Measurements from ENCODE around the gene MBD3L1.
A peak's percentile ranks its signal among the peaks of the same experiment; 100 is the strongest.

The MBD3L1 gene

GRCh38 chr19:8832132-8833021, at the start of gene MBD3L1, which contains the start of gene ZNF558:
Gene MBD3L1 (plus strand): TSS chr19:8832377. CDS start chr19:8842679, 10,302 bp downstream.
Gene ZNF558 (minus strand): TSS chr19:8832304. CDS start chr19:8822659, 9,645 bp downstream.
- DNase-seq = peak; percentile 97

- no peak for DNase-seq
Measured at GRCh38 chr19:8794823-8795222, 37.4 kb upstream of the MBD3L1 start.

GRCh38 chr19:8806661-8807060, 25.5 kb upstream of the MBD3L1 start:
- DNase-seq = no peak

- no peak for DNase-seq
Measured at GRCh38 chr19:8811315-8812172, 20.6 kb upstream of the MBD3L1 start.

- no peak for DNase-seq
Measured at GRCh38 chr19:8814176-8814575, 18.0 kb upstream of the MBD3L1 start.

- no peak for DNase-seq
Measured at GRCh38 chr19:8815780-8816179, 16.4 kb upstream of the MBD3L1 start.

- no peak for DNase-seq
Measured at GRCh38 chr19:8820234-8820633, 11.9 kb upstream of the MBD3L1 start.

- DNase-seq = no peak
Measured at GRCh38 chr19:8821748-8822241, 10.4 kb upstream of the MBD3L1 start.

GRCh38 chr19:8826371-8826770, 5.8 kb upstream of the MBD3L1 start:
- DNase-seq = no peak

GRCh38 chr19:8827277-8827676, 4.9 kb upstream of the MBD3L1 start:
- DNase-seq = no peak

- DNase-seq = no peak
Measured at GRCh38 chr19:8831373-8831772, 804 bp upstream of the MBD3L1 start.

GRCh38 chr19:8831832-8832131, 395 bp upstream of the MBD3L1 start:
- DNase-seq = no peak

- DNase-seq = no peak
Measured at GRCh38 chr19:8835446-8835845, 3.3 kb downstream of the MBD3L1 start.

GRCh38 chr19:8835877-8836276, 3.7 kb downstream of the MBD3L1 start:
- DNase-seq = no peak

- no peak for DNase-seq
Measured at GRCh38 chr19:8840708-8841107, 8.5 kb downstream of the MBD3L1 start.

- DNase-seq = no peak
Measured at GRCh38 chr19:8846819-8847218, 14.6 kb downstream of the MBD3L1 start.

GRCh38 chr19:8849232-8849631, 17.1 kb downstream of the MBD3L1 start:
- no peak for DNase-seq

GRCh38 chr19:8850488-8850887, 18.3 kb downstream of the MBD3L1 start:
- DNase-seq = no peak

- no peak for DNase-seq
Measured at GRCh38 chr19:8858260-8858659, 26.1 kb downstream of the MBD3L1 start.

GRCh38 chr19:8866344-8866743, 34.2 kb downstream of the MBD3L1 start:
- no peak for DNase-seq

GRCh38 chr19:8877854-8878705, 45.9 kb downstream of the MBD3L1 start:
- no peak for DNase-seq

- no peak for DNase-seq
Measured at GRCh38 chr19:8880868-8881488, 48.8 kb downstream of the MBD3L1 start.
